Trophoblast cell (in vitro differentiated cells and primary cell): Measurements from ENCODE around the gene FGFR4.
"Not testable (repeated sequence)": the region's sequence is repeated elsewhere in the genome, so short reads cannot be mapped to it uniquely, and the experiment has no call there.

ENCODE experiments used
- DNase-seq, 2 donors: peaks; one replicate each; pipeline ENCODE4 v3.0.0-alpha.2; 2016
- H2AFZ ChIP-seq: 2 replicates; pipeline ENCODE4 v1.6.1; 2013; ENCODE audit warnings: low read length, moderate library complexity, mild to moderate bottlenecking; ENCODE audit not compliant: insufficient read depth, poor library complexity
- H2AK5ac ChIP-seq: 2 replicates; pipeline ENCODE4 v1.6.1; 2013; ENCODE audit warnings: mild to moderate bottlenecking, low read length
- H2BK120ac ChIP-seq: 2 replicates; pipeline ENCODE4 v1.6.1; 2013; ENCODE audit warnings: low read length, mild to moderate bottlenecking, moderate library complexity; ENCODE audit not compliant: insufficient read depth, poor library complexity
- H2BK12ac ChIP-seq: 2 replicates; pipeline ENCODE4 v1.6.1; 2013; ENCODE audit warnings: mild to moderate bottlenecking, low read length, moderate library complexity
- H2BK5ac ChIP-seq: 2 replicates; pipeline ENCODE4 v1.6.1; 2013; ENCODE audit warnings: low read length, low read depth, moderate library complexity, mild to moderate bottlenecking; ENCODE audit not compliant: poor library complexity
- H3K14ac ChIP-seq: 2 replicates; pipeline ENCODE4 v1.6.1; 2013; ENCODE audit warnings: mild to moderate bottlenecking, low read length
- H3K18ac ChIP-seq: 2 replicates; pipeline ENCODE4 v1.6.1; 2013; ENCODE audit warnings: mild to moderate bottlenecking, low read length
- H3K23ac ChIP-seq: 2 replicates; pipeline ENCODE4 v1.6.1; 2013; ENCODE audit warnings: low read length
- H3K27ac ChIP-seq: 2 replicates; pipeline ENCODE4 v1.5.1; 2013; ENCODE audit warnings: low read depth, mild to moderate bottlenecking, inconsistent platforms, low read length, moderate library complexity
- H3K27me3 ChIP-seq: 2 replicates; pipeline ENCODE4 v1.6.1; 2013; ENCODE audit warnings: inconsistent platforms, mild to moderate bottlenecking, low read length, moderate library complexity; ENCODE audit not compliant: insufficient read depth
- H3K36me3 ChIP-seq, 2 experiments: 1 replicate in 1 of 2; 2 replicates in 1 of 2; pipeline ENCODE4 v1.6.1; 2013; ENCODE audit warnings: low read length in 2 of 2, mild to moderate bottlenecking in 2 of 2, moderate library complexity in 1 of 2; ENCODE audit not compliant: insufficient read depth in 2 of 2, control insufficient read depth in 1 of 2
- H3K4ac ChIP-seq: 2 replicates; pipeline ENCODE4 v1.6.1; 2013; ENCODE audit warnings: low read depth, mild to moderate bottlenecking, low read length, moderate library complexity
- H3K4me1 ChIP-seq, 2 experiments: 1 replicate in 1 of 2; 2 replicates in 1 of 2; pipeline ENCODE4 v1.6.1; 2013; ENCODE audit warnings: low read length in 2 of 2, mild to moderate bottlenecking in 2 of 2, moderate library complexity in 1 of 2; ENCODE audit not compliant: insufficient read depth in 2 of 2, control insufficient read depth in 1 of 2
- H3K4me2 ChIP-seq: 2 replicates; pipeline ENCODE4 v1.6.1; 2013; ENCODE audit warnings: inconsistent platforms, mild to moderate bottlenecking, low read length, moderate library complexity
- H3K4me3 ChIP-seq: 2 replicates; pipeline ENCODE4 v1.5.1; 2013; ENCODE audit warnings: mild to moderate bottlenecking, low read depth, low read length, inconsistent platforms
- H3K79me1 ChIP-seq: one replicate; pipeline ENCODE4 v1.6.1; 2013; ENCODE audit warnings: low read length
- H3K79me2 ChIP-seq: 2 replicates; pipeline ENCODE4 v1.6.1; 2013; ENCODE audit warnings: low read length, mild to moderate bottlenecking; ENCODE audit not compliant: control insufficient read depth, insufficient read depth, poor library complexity
- H3K9ac ChIP-seq: 2 replicates; pipeline ENCODE4 v1.6.1; 2013; ENCODE audit warnings: mild to moderate bottlenecking, low read length
- H3K9me3 ChIP-seq: 2 replicates; pipeline ENCODE4 v1.6.1; 2013; ENCODE audit warnings: low read depth, mild to moderate bottlenecking, control low read depth, inconsistent platforms, low read length; ENCODE audit not compliant: insufficient read depth
- H4K12ac ChIP-seq: 2 replicates; pipeline ENCODE4 v1.6.1; 2013; ENCODE audit warnings: low read depth, mild to moderate bottlenecking, low read length, moderate library complexity
- H4K8ac ChIP-seq: 2 replicates; pipeline ENCODE4 v1.6.1; 2013; ENCODE audit warnings: low read depth, mild to moderate bottlenecking, low read length, moderate library complexity
- H4K91ac ChIP-seq: one replicate; pipeline ENCODE4 v1.6.1; 2013; ENCODE audit warnings: low read depth, mild to moderate bottlenecking, low read length, moderate library complexity
- WGBS: extraction: QIAGEN DNeasy Blood & Tissue Kit; methylation state at CpG from one replicate; pipeline ENCODE4 v1.1.7; 2013; ENCODE audit warnings: missing lambda C conversion rate; ENCODE audit not compliant: insufficient read length, insufficient coverage; ENCODE audit errors: extremely low coverage; 5-methylcytosine and 5-hydroxymethylcytosine counted together

The FGFR4 gene

GRCh38 chr5:177048531-177048930 is 38.2 kb upstream of the FGFR4 start:
- not testable (repeated sequence) for H3K9ac ChIP-seq

GRCh38 chr5:177049285-177049684 is 37.4 kb upstream of the FGFR4 start:
- no peak for DNase-seq
- WGBS = no CpG with 5 or more reads among the region's 5 CpGs
- Histone ChIP-seq H3K9ac (peak overlapping the region; percentile 40), H3K4me3 (no peak overlapping the region), H2BK5ac (no peak overlapping the region), H3K36me3 (peaks cover 13 to 21% of the 10 kb centered on the region in 2 experiments), H2AFZ (no peak overlapping the region), H3K4me2 (no peak overlapping the region), H3K14ac (no peak overlapping the region), H4K8ac (no peak overlapping the region), H3K4ac (no peak overlapping the region), H3K79me2 (no peaks in the 10 kb centered on the region), H4K12ac (no peak overlapping the region), H3K4me1 (no peaks in the 10 kb centered on the region), H2BK12ac (no peak overlapping the region), H3K18ac (no peak overlapping the region), H3K9me3 (no peaks in the 10 kb centered on the region), H3K79me1 (no peaks in the 10 kb centered on the region), H3K27me3 (no peaks in the 10 kb centered on the region), H3K23ac (no peak overlapping the region), H4K91ac (no peak overlapping the region), H2BK120ac (no peak overlapping the region), H3K27ac (no peak overlapping the region), H2AK5ac (no peak overlapping the region)

More at GRCh38 chr5:177048531-177048930, 38.2 kb upstream of the FGFR4 start:
- not testable (repeated sequence) for H3K14ac ChIP-seq, H3K9me3 ChIP-seq, H2BK120ac ChIP-seq, DNase-seq, H3K23ac ChIP-seq, H4K8ac ChIP-seq, H3K4me2 ChIP-seq, H3K4me3 ChIP-seq, H3K4me1 ChIP-seq, H2BK5ac ChIP-seq, H4K12ac ChIP-seq, H2AK5ac ChIP-seq, H4K91ac ChIP-seq, H3K79me2 ChIP-seq, H3K27ac ChIP-seq, H3K4ac ChIP-seq, H3K18ac ChIP-seq, H3K79me1 ChIP-seq, H2AFZ ChIP-seq, H2BK12ac ChIP-seq, H3K27me3 ChIP-seq
- peaks cover 11 to 23% of the 10 kb centered on the region in 2 experiments for H3K36me3 ChIP-seq
- no CpG with 5 or more reads among the region's 7 CpGs for WGBS

GRCh38 chr5:177064500-177065277 is 22.0 kb upstream of the FGFR4 start:
- Histone ChIP-seq H3K4ac (no peak overlapping the region), H3K4me3 (no peak overlapping the region), H2AK5ac (no peak overlapping the region), H3K18ac (no peak overlapping the region), H3K9me3 (peaks cover 4% of the 10 kb centered on the region), H4K12ac (no peak overlapping the region), H3K14ac (no peak overlapping the region), H3K4me2 (no peak overlapping the region), H3K9ac (peak overlapping the region; percentile 22), H2AFZ (no peak overlapping the region), H2BK5ac (no peak overlapping the region), H2BK120ac (no peak overlapping the region), H4K91ac (no peak overlapping the region), H3K79me2 (no peaks in the 10 kb centered on the region), H3K4me1 (peaks cover 0 to 3% of the 10 kb centered on the region in 2 experiments), H4K8ac (no peak overlapping the region), H3K27me3 (no peaks in the 10 kb centered on the region), H2BK12ac (no peak overlapping the region), H3K79me1 (no peaks in the 10 kb centered on the region), H3K27ac (no peak overlapping the region), H3K23ac (no peak overlapping the region), H3K36me3 (peaks cover 16 to 19% of the 10 kb centered on the region in 2 experiments)
- no CpG with 5 or more reads among the region's 12 CpGs for WGBS
- DNase-seq = no peak

- no peak overlapping the region for H4K8ac ChIP-seq
- no peaks in the 10 kb centered on the region for H3K79me2 ChIP-seq
- no peak overlapping the region for H2AK5ac ChIP-seq
- no peak overlapping the region for H3K27ac ChIP-seq
- no peak overlapping the region for H3K14ac ChIP-seq
- no peaks in the 10 kb centered on the region for H3K79me1 ChIP-seq
- no peaks in the 10 kb centered on the region for H3K27me3 ChIP-seq
- no peak overlapping the region for H3K9ac ChIP-seq
- H2BK5ac ChIP-seq = no peak overlapping the region
- H3K4me2 ChIP-seq = no peak overlapping the region
- no peak overlapping the region for H3K4me3 ChIP-seq
- no peak for DNase-seq
- H3K4me1 ChIP-seq = peaks cover 0 to 3% of the 10 kb centered on the region in 2 experiments
- H3K36me3 ChIP-seq = peaks cover 16% of the 10 kb centered on the region in 2 experiments
- H2AFZ ChIP-seq = no peak overlapping the region
- peaks cover 4% of the 10 kb centered on the region for H3K9me3 ChIP-seq
- H4K12ac ChIP-seq = no peak overlapping the region
- no peak overlapping the region for H2BK120ac ChIP-seq
- WGBS = no CpG with 5 or more reads among the region's 6 CpGs
- H3K23ac ChIP-seq = no peak overlapping the region
- no peak overlapping the region for H2BK12ac ChIP-seq
- no peak overlapping the region for H3K4ac ChIP-seq
- H4K91ac ChIP-seq = no peak overlapping the region
- H3K18ac ChIP-seq = no peak overlapping the region
Observed at GRCh38 chr5:177065491-177065890, 21.2 kb upstream of the FGFR4 start.
